ENCODE measurements around the gene ZNF83. TPM values are rescaled to one million over a fixed set of nuclear protein-coding genes. Genes with fewer than 3 reads are reported as not detected.

The ZNF83 gene
- total RNA-seq, 1 experiment from 2014 or later = 31.6 TPM

DNA sequence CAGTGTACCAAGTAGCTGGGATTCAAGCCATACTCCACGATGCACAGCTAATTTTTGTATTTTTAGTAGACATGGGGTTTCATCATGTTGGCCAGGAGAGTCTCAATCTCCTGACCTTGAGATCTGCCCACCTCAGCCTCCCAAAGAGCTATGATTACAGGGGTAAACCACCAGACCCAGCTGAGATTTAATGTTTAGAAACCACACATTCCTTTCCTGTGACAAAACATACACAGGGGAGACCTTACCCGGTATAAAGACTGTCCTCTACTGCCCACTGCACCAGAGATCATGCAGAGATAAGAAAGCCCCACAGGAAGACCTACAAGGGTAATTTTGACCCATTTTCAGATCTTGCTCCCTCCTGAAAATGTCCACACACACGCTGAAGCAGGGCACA lies 22.8 kb upstream of the ZNF83 start:
- Histone ChIP-seq H4K20me1 (ENCODE audit: control insufficient read depth, insufficient read depth, insufficient read length) (no peaks in the 10 kb centered on the region), H2AK5ac (ENCODE audit: insufficient read length, low read length) (no peak overlapping the region), H4K5ac (ENCODE audit: insufficient read length, low read depth, low read length) (no peak overlapping the region), H3K27me3 (ENCODE audit: insufficient read depth, low read length) (no peaks in the 10 kb centered on the region), H3T11ph (ENCODE audit: low read length) (no peak overlapping the region), H4K91ac (ENCODE audit: insufficient read length, low read depth, low read length) (no peak overlapping the region), H2BK12ac (ENCODE audit: insufficient read length, low read depth, low read length) (no peak overlapping the region), H3K9me3 (ENCODE audit: control insufficient read depth, low read depth, low read length) (no peaks in the 10 kb centered on the region), H2BK15ac (ENCODE audit: low read depth, low read length) (no peak overlapping the region), H2AFZ (ENCODE audit: low read length) (no peak overlapping the region), H4K8ac (replicated peaks; ENCODE audit: insufficient read length, low read depth, low read length) (no peak overlapping the region), H3K14ac (ENCODE audit: insufficient read depth, low read length) (no peak overlapping the region), H2BK20ac (ENCODE audit: low read depth, low read length, poor library complexity, severe bottlenecking) (no peak overlapping the region), H3K79me1 (ENCODE audit: insufficient read depth, low read depth, low read length, poor library complexity, severe bottlenecking) (peaks cover 3% of the 10 kb centered on the region), H3K4me1 (ENCODE audit: insufficient read depth, low read length) (peaks cover 7% of the 10 kb centered on the region; the same call in 1 of the 2 replicates), H3K9ac (ENCODE audit: extremely low read depth, insufficient read length, low read length) (no peak overlapping the region), H3K23ac (ENCODE audit: insufficient read length, low read depth, low read length) (no peak overlapping the region), H3K4ac (ENCODE audit: low read depth, low read length) (no peak overlapping the region), H3K18ac (ENCODE audit: insufficient read length, low read depth, low read length) (no peak overlapping the region), H3K4me2 (ENCODE audit: insufficient read depth, insufficient read length, low read length) (no peak overlapping the region), H3K56ac (ENCODE audit: insufficient read length, low read depth, low read length) (no peak overlapping the region), H2BK120ac (ENCODE audit: low read depth, low read length, poor library complexity, severe bottlenecking) (no peak overlapping the region), H3K23me2 (ENCODE audit: insufficient read length, low read depth, low read length, poor library complexity, severe bottlenecking) (no peaks in the 10 kb centered on the region), H3K27ac (ENCODE audit: insufficient read length, low read depth, low read length) (no peak overlapping the region), H3K79me2 (ENCODE audit: insufficient read depth, low read length) (no peaks in the 10 kb centered on the region), H2BK5ac (ENCODE audit: insufficient read length, low read length) (no peak overlapping the region)
- peaks cover 20 to 21% of the 10 kb centered on the region in 2 experiments for H3K4me1 Mint-ChIP-seq
- no peak for DNase-seq
- WGBS (ENCODE audit: extremely low coverage, insufficient read length, low lambda C conversion rate) = no CpG with 5 or more reads among the region's 3 CpGs
- H3K27ac Mint-ChIP-seq = no peak overlapping the region
- no peaks in the 10 kb centered on the region for H3K27me3 Mint-ChIP-seq (ENCODE audit: low read depth)
- TF ChIP-seq, protein P1, sequence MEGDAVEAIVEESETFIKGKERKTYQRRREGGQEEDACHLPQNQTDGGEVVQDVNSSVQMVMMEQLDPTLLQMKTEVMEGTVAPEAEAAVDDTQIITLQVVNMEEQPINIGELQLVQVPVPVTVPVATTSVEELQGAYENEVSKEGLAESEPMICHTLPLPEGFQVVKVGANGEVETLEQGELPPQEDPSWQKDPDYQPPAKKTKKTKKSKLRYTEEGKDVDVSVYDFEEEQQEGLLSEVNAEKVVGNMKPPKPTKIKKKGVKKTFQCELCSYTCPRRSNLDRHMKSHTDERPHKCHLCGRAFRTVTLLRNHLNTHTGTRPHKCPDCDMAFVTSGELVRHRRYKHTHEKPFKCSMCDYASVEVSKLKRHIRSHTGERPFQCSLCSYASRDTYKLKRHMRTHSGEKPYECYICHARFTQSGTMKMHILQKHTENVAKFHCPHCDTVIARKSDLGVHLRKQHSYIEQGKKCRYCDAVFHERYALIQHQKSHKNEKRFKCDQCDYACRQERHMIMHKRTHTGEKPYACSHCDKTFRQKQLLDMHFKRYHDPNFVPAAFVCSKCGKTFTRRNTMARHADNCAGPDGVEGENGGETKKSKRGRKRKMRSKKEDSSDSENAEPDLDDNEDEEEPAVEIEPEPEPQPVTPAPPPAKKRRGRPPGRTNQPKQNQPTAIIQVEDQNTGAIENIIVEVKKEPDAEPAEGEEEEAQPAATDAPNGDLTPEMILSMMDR (conservative IDR thresholded peaks at IDR 0.05) = no peak
- no peak overlapping the region for H3K4me3 Mint-ChIP-seq
- peaks cover 9 to 12% (median 11%) of the 10 kb centered on the region in 3 experiments; a peak in 5 of 7 replicates for H3K36me3 Mint-ChIP-seq (ENCODE audit: insufficient read depth in 1 of 3, low read depth in 3 of 3)
- H3K9me3 Mint-ChIP-seq = no peaks in the 10 kb centered on the region
